Stimulated activated CD4-positive, alpha-beta T cell treated with anti-CD3 and anti-CD28 coated beads, Interleukin-12 subunit alpha, Interleukin-12 subunit beta, amount 100 ng/mL, for 4 hours (primary cell): ENCODE results near the gene RESP18.
A peak's percentile ranks its signal among the peaks of the same experiment; 100 is the strongest.
"Not testable (repeated sequence)": the region's sequence is repeated elsewhere in the genome, so short reads cannot be mapped to it uniquely, and the experiment has no call there.

Source experiments
- DNase-seq: peaks from one replicate; pipeline ENCODE4 v3.0.0-alpha.2; 2020

Gene RESP18

GRCh38 chr2:219325136-219325535 is 7.4 kb downstream of the RESP18 start:
- DNase-seq, result no peak

DNA sequence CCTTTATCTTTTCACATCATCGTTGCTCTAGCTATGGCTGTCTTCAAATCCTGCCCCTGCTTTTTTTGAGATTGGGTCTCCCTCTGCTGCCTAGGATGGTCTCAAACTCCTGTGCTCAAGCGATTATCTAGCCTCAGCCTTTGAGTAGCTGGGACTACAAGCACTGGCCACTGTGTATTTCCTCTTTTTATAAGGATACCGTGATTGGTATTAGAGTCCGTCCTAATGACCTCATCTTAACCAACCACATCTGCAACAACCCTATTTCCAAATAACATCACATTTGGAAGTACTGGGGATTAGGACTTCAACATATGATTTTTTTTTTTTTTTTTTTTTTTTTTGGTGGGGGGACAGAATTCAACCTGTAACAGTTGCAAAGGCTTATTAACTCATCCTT is 9.1 kb downstream of the RESP18 start:
- no peak for DNase-seq

- no peak for DNase-seq
These were observed 17.6 kb downstream of the RESP18 start for GRCh38 chr2:219314804-219315468.

DNA sequence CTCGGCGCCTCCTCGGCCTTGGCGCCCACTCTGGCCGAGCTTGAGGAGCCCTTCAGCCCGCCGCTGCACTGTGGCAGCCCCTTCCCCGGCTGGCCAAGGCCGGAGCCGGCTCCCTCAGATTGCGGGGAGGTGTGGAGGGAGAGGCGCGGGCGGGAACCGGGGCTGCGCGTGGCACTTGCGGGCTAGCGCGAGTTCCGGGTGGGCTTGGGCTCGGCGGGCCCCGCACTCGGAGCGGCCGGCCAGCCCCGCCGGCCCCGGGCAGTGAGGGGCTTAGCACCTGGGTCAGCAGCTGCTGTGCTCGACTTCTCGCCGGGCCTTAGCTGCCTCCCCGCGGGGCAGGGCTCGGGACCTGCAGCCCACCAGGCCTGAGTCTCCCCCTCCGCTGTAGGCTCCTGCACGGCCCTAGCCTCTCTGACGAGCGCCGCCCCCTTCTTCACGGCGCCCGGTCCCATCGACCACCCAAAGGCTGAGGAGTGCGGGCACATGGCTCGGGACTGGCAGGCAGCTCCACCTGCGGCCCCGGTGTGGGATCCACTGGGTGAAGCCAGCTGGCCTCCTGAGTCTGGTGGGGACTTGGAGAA is 19.8 kb downstream of the RESP18 start:
- not testable (repeated sequence) for DNase-seq

DNA sequence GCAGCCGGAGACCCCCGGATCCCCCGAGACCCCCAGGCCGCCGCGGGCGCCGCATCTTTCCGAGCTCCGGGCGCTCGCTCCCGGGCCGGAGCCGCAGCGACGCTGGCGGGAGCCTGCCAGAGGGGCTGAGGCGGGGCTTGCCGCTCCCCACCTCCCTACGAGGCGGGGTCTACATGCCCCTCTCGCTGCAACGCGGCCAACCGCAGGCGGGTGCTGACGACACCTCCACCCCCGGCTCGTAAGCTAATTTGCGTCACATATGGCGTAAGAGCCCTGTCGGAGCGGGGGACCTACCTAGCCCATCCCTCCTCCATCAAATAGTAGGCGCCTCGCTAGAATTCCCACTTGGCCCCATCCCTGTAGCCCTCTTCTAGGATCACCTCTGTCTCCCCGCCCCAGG is 23.3 kb downstream of the RESP18 start, which contains the start of gene PTPRN:
Gene PTPRN (minus strand): TSS at position 124 of the 400 bp plus-strand sequence. CDS start 69 bp downstream, at position 55.
- no peak for DNase-seq

- peak; percentile 67 for DNase-seq
These were observed 24.1 kb downstream of the RESP18 start for GRCh38 chr2:219308142-219309101.

DNA sequence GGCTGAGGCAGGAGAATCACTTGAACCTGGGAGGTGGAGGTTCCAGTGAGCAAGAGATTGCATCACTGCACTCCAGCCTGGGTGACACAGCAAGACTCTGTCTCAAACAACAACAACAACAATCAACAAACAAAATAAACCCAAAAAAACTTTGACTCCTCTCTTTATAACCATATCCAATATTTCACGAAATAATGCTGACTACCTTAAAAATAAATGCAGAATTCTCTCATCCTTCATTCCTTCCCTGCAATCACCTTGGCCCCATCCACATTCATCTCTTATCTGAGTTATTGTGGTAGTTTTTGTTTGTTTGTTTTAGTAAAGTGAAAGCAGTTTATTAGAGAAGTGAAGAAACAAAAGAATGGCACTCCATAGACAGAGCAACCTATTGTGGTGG is 26.5 kb downstream of the RESP18 start:
- DNase-seq, result no peak

DNA sequence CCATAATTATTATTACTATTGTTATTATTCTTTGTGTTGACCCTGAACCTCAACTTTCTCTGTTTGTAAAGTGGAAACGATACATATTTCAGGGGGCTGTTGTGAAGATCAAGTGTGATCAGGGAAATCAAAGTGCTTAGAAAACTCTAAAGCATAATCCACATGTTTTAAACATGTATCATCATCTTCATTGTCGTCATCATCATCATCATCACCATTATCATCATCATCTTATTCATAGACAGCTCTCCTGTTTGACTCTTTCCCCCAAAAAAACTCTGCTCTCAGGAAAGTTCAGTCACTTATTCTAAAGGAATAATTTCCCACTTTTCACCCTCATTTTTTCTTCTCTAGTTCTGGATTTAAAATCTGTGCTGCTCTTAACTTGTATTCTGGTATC is 28.3 kb downstream of the RESP18 start:
- DNase-seq, result no peak

DNA sequence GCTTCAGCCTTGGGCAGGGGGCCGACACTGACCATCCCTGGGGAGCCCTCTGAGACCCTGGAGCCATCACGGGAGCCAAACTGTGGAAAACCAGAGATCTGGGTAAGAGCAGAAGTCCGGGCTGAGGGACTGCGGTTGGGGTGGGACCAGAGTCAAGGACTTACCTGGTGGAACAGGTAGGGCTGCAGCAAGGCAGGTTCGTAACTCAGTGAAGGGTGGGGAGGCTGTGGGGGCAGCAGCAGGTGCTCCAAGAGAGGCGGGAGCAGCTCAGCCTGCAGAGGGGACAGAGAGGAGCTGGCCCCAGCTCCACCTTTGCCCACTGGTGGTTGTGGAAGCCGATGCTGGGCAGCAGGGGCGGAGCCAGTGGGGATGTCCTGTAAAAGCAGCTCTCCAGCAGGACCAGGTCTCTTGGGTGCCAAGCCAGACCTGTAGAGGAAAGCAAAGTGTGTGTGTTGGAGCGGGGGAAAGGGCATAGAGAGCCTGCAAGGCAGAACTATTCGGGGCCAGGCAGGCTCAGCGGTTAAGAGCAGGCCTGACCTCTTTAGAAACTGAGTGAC is 30.1 kb downstream of the RESP18 start:
- no peak for DNase-seq

DNA sequence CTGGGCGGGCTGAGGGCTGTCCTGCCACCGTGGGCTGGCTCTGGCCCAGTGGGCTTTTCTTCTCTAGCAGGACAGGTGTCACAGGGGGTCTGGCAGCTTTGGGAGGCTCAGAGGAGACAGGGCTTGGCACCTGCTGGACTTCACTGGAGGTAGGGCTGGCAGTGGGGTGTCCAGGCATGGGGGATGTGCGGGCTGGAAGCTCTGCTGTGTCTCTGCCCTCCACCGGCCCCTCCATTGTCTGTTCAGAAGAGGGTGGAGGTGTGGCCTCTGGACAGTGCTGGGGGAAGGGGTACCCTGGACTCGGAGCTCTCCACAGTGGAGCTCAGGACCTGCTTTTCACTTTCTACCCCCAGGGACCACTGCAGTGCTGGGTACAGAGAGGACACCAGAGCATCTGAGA is 32.5 kb downstream of the RESP18 start:
- DNase-seq, result no peak

- DNase-seq, result no peak
These were observed 33.2 kb downstream of the RESP18 start for GRCh38 chr2:219299372-219299760.

- peak; percentile 87 for DNase-seq
These were observed 33.7 kb downstream of the RESP18 start for GRCh38 chr2:219298759-219299371.

- DNase-seq, result no peak
These were observed 34.6 kb downstream of the RESP18 start for GRCh38 chr2:219297766-219298456.

- no peak for DNase-seq
These were observed 35.7 kb downstream of the RESP18 start for GRCh38 chr2:219296631-219297391.

DNA sequence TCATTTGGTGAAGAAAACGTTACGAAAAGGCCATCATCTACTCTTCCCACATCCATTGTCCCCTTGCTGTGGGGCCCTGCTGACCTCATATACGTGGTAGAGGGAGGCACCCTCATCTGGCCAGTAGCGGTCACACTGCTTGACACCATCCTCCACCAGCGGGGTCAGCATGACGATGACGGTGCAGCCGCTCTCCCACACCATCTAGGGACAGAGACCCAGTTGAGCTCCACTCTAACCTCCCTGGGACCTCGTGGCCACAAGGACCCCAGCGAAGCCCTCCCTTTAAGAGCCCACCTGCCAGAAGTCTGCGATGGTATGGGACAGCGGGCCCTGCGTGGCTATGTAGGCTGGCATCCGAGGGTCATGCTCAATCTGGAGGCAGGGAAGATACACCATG is 36.4 kb downstream of the RESP18 start:
- no peak for DNase-seq

- peak; percentile 89 for DNase-seq
These were observed 37.9 kb downstream of the RESP18 start for GRCh38 chr2:219294356-219295351.

- DNase-seq, result no peak
These were observed 38.8 kb downstream of the RESP18 start for GRCh38 chr2:219293736-219294231.

- DNase-seq, result no peak
These were observed 39.9 kb downstream of the RESP18 start for GRCh38 chr2:219292616-219293015.

DNA sequence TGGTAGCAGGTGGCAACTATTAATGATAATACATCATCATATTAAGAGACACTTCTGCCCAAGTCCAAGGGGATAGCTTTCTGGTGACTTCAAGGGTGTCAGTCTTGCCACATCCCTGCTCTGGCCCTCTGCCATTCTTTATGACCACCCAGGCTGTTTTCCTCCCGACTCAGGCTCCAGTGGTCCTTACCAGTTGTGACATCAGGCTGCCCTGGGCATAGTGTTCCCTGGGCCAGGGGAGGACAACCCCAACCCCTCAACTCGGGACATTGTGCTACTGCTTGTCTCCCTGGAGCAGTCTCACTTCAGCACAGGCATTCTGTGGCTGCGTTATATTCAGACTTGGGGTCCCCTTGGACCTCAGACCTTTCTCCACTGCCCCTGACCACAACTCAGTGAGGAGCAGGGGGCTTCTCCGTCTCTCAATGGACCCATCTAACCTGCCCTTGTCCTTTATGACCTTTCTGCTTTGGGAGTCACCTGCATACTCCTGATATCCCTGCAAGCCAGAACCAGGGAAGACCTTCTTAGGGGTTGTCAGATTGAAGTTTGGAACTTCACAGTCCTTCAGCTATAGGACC is 40.5 kb downstream of the RESP18 start:
- no peak for DNase-seq

GRCh38 chr2:219291394-219291793 is 41.1 kb downstream of the RESP18 start:
- DNase-seq, result no peak
